NCI-H1105 (cell line): ENCODE results near the gene PDSS2.
A peak's percentile ranks its signal among the peaks of the same experiment; 100 is the strongest.

Experiments
- DNase-seq: peaks from one replicate; lab custom pipeline; 2025; lab: John Stamatoyannopoulos, UW

PDSS2 gene

GRCh38 chr6:107267634-107268033, 191.7 kb downstream of the PDSS2 start:
- no peak for DNase-seq

GRCh38 chr6:107267006-107267405, 192.4 kb downstream of the PDSS2 start:
- no peak for DNase-seq

- DNase-seq, result no peak
Measured at GRCh38 chr6:107266563-107266962, 192.8 kb downstream of the PDSS2 start.

GRCh38 chr6:107264357-107264840, 195.0 kb downstream of the PDSS2 start:
- no peak for DNase-seq

DNA sequence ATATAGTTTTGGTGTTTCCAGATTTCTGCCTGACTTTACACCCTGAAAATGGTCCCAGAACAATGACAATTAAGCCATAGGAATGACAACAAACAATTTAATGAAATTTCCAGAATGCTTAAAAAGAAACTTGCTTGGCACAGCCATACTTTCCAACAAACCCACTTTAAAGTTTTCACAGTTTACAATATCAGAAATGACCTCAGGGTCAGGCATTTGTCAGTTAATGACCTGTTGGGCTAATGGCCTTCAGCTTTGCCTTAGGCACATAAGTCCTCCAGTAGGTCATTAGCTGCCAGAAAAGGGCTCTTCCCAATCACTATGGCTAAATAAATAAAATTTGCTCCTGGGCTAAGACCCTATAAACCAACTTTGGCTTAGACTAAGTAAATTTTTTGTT, 199.4 kb downstream of the PDSS2 start:
- no peak for DNase-seq

DNA sequence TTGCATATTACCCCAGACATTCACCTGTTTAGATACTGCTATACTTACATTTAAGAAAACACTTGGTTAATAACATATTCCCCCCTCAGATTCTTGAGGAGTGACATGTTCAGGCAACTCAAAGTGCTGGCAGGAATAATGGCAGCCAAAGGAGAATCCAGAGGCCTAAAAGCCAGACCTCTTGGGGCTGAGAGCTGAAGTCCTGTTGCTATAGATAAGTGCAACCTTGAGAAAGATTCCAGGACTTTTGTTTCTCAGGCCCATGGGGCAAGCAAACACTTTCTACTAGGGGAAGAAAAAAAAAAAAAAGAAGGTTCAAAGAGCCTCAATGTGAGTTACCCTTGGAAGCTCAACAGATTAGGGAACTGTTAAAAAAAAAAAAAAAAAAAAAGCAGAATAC, 211.2 kb downstream of the PDSS2 start:
- DNase-seq, result no peak

DNA sequence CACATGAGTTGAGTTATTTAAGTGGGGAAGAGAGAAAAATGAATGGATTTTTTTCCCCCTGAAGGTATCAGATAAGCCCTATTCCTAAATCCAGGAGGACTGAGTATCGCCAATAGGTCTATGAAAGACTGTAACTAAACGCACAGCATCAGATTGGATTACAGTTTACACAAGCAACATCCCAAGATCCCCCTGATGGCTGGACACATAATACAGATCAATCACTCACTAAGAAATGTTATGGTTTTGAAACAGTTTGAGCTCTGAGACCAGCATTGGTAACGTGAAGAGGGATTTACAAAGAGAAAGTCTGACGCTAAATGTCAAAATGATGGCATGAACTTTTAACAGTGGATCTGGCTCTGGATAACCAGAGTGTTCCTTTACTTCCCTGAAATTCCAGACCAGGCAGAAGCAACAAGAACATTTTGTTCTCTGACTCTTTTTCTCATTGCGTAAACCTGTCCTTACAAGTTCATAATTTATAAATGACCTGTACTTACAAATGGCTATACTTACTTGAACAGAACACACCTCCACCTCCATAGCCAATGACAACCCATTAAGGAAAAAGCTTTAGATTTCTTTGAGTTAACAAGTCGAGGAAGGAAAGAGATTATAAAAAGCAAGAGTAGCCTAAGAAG, 212.3 kb downstream of the PDSS2 start:
- no peak for DNase-seq

DNA sequence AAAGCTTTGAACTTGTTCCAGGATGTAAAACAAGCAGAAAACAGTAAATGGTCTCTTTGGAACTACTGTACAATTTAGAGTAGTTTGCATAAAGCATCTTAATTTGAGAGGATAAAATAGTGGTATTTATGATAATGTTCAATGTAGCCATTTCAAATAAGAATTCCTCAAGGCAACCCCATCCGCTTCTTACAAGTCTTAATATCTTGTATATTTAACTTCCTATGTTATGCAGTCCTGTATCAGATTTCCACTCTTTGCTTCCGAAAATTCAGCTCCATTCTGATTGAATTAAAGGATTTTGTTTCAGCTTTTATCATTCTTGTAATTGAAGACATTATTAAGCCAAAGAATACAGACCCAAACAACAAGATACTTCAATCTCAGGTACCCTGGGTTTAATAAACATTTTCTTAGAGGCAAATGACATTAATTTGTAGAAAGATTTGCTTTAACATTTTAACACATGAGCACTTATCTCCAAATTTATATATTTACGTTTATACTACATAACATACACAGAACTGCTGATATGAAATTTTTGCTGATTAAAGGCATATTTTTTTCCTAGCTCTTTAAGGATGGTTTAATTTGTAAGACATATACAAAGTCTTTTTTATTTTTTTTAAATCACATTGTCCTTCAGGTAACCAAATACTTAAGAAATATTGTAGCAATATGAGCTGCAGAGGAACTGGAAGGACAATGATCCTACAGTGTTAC, 213.0 kb downstream of the PDSS2 start:
- no peak for DNase-seq

GRCh38 chr6:107244742-107245480, 214.5 kb downstream of the PDSS2 start:
- DNase-seq, result no peak

- no peak for DNase-seq
Measured at GRCh38 chr6:107244082-107244741, 215.2 kb downstream of the PDSS2 start.

DNA sequence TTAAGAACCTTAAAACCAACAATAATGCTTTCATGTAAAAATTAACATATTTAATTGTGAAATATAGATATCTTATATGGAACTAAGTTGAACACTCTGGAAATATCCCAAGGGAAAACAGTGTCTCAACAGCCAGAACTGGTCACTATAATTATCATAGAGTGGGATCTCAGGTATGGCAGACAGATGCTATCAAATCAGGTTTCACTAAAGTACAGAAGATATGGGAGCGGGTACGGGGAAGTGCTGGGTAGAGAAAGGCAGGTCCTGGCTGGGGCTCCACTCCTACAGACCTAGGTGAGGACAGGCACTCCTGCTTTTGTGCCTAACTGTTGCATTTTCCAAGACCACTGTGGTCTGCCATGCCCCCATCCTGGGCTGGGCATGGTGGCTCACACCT, 215.9 kb downstream of the PDSS2 start:
- no peak for DNase-seq

DNA sequence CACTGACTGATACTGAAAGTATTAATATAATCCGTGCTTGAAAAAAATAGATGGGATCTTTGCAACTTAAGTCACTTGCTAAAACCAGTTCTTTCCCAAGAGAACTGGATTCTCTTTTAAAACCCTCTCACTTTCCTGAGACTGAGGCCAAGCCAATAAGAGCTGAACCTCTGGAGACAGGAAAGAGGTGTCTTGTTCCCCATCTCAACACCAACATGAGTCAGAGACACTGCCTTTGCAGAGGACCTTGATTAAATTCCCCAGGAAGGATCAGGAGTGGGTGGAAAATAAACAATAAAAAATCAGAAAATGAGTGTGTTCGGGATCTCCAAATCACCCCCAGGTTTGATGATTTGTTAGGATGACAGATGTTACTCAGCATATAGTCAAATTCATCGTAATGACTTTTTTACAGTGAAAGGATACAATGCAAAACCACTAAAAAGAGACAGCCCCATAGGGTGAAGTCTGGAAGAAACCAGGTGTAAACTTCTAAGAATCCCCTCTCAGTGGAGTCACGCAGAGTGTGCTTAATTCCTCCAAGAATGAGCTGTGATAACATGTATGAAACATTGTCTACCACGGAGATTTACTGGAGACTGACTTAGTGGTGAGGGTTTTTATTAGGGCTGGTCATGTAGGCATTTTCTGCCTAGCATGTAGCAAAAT, 221.2 kb downstream of the PDSS2 start:
- no peak for DNase-seq

DNA sequence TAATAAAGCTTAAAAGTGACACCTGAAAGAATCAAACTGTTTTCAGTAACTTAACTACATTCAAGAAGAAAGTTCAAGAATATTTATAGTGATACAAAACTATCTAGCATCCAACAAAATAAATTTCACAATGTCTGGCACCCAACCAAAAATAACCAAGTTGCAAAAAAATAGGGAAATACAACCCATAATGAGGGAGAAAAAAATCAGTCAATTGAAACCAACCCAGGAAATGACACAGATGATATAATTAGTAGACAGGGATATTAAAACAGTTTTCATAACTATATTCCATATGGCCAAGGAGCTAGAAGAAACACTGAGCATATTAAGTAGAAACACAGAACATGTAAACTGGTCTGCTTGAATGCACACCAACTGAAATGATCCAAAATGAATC, 223.9 kb downstream of the PDSS2 start:
- no peak for DNase-seq

DNA sequence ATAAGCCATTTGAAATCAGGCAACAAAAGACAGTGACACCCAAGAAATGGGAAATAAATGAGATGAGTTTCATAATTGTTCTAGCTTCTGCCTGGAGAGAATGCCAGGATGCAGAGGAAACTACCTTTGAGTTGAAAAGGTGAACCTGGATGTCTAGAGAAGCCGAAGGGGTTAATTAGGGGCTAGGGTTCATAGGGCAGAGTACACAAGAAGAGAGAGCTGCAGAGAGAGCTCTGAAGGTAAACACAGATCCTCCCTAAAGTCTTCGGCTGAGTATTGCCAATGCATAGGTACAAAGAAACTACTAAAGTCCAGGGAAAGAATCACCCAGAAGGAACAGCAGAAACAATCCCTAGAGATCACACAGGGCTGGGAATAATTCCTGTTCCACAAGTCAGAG, 224.4 kb downstream of the PDSS2 start:
- no peak for DNase-seq

DNA sequence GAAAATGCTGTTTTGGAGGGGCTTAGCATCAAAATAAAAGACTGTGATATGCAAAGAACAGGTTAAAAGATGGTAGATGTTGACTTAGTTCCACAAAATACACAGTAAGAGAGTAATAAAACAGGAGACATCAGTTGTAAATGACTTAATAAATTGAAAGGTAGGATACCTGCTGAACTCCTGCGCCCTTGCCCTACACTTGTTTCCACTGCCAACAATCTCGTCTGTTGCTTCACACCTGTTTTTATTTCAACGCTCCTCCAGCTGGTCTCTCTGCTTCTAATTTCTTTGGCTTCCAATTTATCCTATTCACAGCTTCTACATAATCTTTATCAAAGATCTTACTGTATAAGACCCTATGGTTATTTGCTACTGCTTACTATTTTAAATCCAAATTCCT, 228.1 kb downstream of the PDSS2 start:
- DNase-seq, result no peak

GRCh38 chr6:107230448-107230847, 228.9 kb downstream of the PDSS2 start:
- DNase-seq, result peak; percentile 11

DNA sequence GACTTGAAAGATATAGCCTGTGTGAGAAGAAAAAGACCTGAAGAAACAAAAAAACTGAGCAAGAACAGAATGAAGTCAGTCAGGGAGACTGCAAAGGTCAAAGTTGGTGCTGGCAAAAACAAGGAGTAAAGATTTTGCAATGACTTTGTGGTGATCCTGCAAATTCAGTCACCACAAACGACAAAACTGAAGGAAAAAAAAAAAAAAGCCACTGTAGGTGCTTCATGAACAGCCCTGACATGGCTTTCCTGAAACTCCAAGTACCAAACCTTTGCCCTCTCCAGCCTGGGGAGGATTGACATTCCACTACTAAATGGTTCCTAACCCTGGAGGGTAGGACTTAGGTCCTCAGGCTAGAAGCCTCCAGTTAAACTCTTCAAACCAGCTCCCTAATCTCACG, 229.3 kb downstream of the PDSS2 start:
- no peak for DNase-seq

DNA sequence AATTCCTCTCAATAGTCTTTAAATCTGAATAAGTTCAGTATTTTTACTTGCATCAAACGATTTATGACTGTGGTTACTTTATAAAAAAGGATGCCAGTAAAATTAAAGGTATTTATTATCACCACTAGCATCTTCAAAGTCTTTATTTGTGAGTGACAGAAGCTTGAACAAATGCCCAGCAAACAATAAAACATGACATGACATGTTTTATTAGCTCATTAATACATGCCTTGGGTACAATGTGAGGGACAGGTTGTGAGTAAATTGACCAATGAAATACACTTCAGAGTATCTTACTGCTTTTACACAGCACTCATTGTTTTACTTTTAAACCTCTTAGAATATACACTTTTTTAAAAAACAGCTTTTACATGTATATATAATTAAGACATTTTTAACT, 230.6 kb downstream of the PDSS2 start:
- peak; percentile 24 for DNase-seq

- no peak for DNase-seq
Measured at GRCh38 chr6:107221519-107221918, 237.8 kb downstream of the PDSS2 start.

GRCh38 chr6:107219851-107220250, 239.5 kb downstream of the PDSS2 start:
- no peak for DNase-seq

DNA sequence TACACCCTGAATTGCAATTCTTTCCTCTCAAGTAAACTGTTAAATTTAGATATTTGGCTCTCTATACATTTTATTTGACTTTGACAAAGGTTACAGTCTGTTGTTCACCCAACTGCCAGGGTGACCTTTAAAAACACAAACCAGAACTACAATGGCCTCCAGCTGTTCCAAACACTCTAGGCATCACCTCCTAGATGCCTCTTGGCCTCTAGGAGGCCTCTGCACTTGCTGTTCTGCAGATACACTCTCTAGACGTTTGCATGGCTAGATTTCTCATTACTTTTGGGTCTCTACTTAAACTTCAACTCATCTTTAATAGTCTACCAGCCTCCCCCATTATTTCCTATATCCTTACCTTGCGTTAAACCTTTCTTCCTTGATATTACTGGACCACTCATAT, 241.2 kb downstream of the PDSS2 start:
- DNase-seq, result no peak

DNA sequence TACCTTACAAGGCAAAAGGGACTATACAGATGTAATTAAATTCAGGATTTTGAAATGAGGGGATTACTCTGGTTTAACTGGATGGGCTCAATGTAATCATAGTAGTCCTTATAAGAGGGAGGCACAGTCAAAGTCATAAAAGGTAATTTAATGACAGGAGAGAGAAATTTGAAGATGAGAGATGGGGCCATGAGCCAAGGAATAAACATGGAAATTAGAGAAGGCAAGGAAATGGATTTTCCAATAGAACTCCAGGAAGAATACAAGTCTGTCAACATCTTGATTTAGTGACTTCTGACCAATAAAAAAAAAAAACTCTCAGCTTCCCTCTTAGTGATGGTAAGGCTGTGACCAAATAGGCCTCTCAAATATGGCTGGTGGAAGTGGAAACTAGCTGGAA, 242.1 kb downstream of the PDSS2 start:
- no peak for DNase-seq
